PC-9 (cell line): ENCODE results near the gene IFI27. TPM values are rescaled to one million over a fixed set of nuclear protein-coding genes. Genes with fewer than 3 reads are reported as not detected.

Experiments used
- BruUV-seq: library from RNA; stranded (reverse); fragments of 400-500 nt; replicated peaks from 2 replicates; lab custom pipeline; 2021; lab: Mats Ljungman, UMichigan
- CTCF ChIA-PET: fragments of 300-600 bp; sonication (Branson Sonifier 250); formaldehyde crosslinking; loops from one replicate; lab custom pipeline; 2022; ENCODE audit warnings: antibody characterized with exemption; lab: Charles Lee
- POLR2A ChIA-PET: fragments of 300-600 bp; sonication (Branson Sonifier 250); formaldehyde crosslinking; loops from one replicate; lab custom pipeline; 2022; ENCODE audit warnings: antibody characterized with exemption; ENCODE audit not compliant: unreplicated experiment; lab: Charles Lee
- DNase-seq, 2 experiments: peaks; one replicate each; pipeline versions ENCODE4 v3.0.0 to v3.0.0-alpha.2; 2015 to 2022; ENCODE audit warnings: mixed read lengths in 1 of 2
- H2AFZ ChIP-seq: fragments of 200-600 bp; sonication (generic); 2 replicates; pipeline ENCODE4 v1.8.1; 2017; ENCODE audit warnings: antibody characterized with exemption
- H3F3A ChIP-seq: fragments of 200-600 bp; sonication (generic); 2 replicates; pipeline ENCODE4 v1.8.1; 2017; ENCODE audit warnings: antibody characterized with exemption, mild to moderate bottlenecking, low read depth; ENCODE audit not compliant: insufficient read depth
- H3K27ac ChIP-seq: fragments of 200-600 bp; sonication (generic); 2 replicates; pipeline ENCODE4 v1.6.1; 2016; ENCODE audit warnings: mixed run types
- H3K27me3 ChIP-seq: fragments of 200-600 bp; sonication (generic); 2 replicates; pipeline ENCODE4 v1.6.1; 2016; ENCODE audit warnings: low read depth, mixed run types; ENCODE audit not compliant: insufficient read depth
- H3K36me3 ChIP-seq: fragments of 200-600 bp; sonication (generic); 2 replicates; pipeline ENCODE4 v1.6.1; 2016; ENCODE audit warnings: low read depth, mixed run types
- H3K4me1 ChIP-seq: fragments of 200-600 bp; sonication (generic); replicated peaks from 2 replicates; pipeline ENCODE4 v1.6.1; 2016; ENCODE audit warnings: mixed run types; ENCODE audit not compliant: insufficient read depth
- H3K4me2 ChIP-seq: fragments of 200-600 bp; sonication (generic); 2 replicates; pipeline ENCODE4 v1.6.1; 2017; ENCODE audit warnings: mixed run types
- H3K4me3 ChIP-seq: fragments of 200-600 bp; sonication (generic); 2 replicates; pipeline ENCODE4 v1.6.1; 2016; ENCODE audit warnings: mixed run types
- H3K79me2 ChIP-seq: fragments of 200-600 bp; sonication (generic); 2 replicates; pipeline ENCODE4 v1.6.1; 2017; ENCODE audit warnings: low read depth, mixed run types
- H3K9me2 ChIP-seq: fragments of 200-600 bp; sonication (generic); 2 replicates; pipeline ENCODE4 v1.8.1; 2017; ENCODE audit warnings: mild to moderate bottlenecking; ENCODE audit not compliant: insufficient read depth
- H3K9me3 ChIP-seq: fragments of 200-600 bp; sonication (generic); 2 replicates; pipeline ENCODE4 v1.8.1; 2016; ENCODE audit warnings: low read depth; ENCODE audit not compliant: insufficient read depth
- H4K20me1 ChIP-seq: fragments of 200-600 bp; sonication (generic); 2 replicates; pipeline ENCODE4 v1.8.1; 2017; ENCODE audit not compliant: insufficient read depth
- EZH2 ChIP-seq: fragments of 200-600 bp; sonication (generic); IDR thresholded peaks from 2 replicates; pipeline ENCODE4 v1.8.0; 2017; ENCODE audit warnings: antibody characterized with exemption, low read depth
- intact Hi-C: fragments of 100-400 bp; cut with micrococcal nuclease; formaldehyde crosslinking; loops from one replicate; pipeline ENCODE4 v1.10.0; 2022; ENCODE audit not compliant: unreplicated experiment
- total RNA-seq: library from RNA; stranded (reverse); gene quantifications from 2 replicates; pipeline ENCODE4 v1.2.3, GENCODE V29; 2021
- TF ChIP-seq, protein P1 (sequence below): fragments of 200-600 bp; sonication (generic); conservative IDR thresholded peaks from 2 replicates; pipeline ENCODE4 v1.6.1; 2017; ENCODE audit warnings: mixed run types, antibody characterized with exemption, mild to moderate bottlenecking, moderate library complexity

IFI27 gene
- total RNA-seq, 1 experiment from 2014 or later: 1.1 TPM

DNA sequence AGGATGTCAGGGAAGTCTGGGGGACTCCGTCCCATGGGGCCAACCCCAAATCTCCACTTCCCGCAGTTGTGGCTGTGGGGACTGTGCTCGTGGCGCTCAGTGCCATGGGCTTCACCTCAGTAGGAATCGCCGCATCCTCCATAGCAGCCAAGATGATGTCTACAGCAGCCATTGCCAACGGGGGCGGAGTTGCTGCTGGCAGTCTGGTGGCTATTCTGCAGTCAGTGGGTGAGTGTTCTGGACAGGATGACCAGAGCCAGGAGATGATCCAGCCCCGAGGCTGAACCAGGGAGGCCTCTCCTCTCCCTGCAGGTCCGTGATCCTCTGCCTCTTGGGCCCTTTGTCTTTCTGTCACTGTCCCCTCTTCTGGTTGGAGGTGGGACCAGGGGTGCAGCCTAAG, 8.8 kb upstream of the IFI27 start:
- no peak for TF ChIP-seq EZH2
- H3K9me3 ChIP-seq: no peaks in the 10 kb centered on the region
- no peaks in the 10 kb centered on the region for H3K27me3 ChIP-seq
- H3K27ac ChIP-seq: no peak overlapping the region
- no peak overlapping the region for H2AFZ ChIP-seq
- H3K4me1 ChIP-seq: no peaks in the 10 kb centered on the region
- POLR2A ChIA-PET: no interaction called here
- no peaks in the 10 kb centered on the region for H4K20me1 ChIP-seq
- H3K9me2 ChIP-seq: no peaks in the 10 kb centered on the region
- no peak overlapping the region for H3K4me2 ChIP-seq
- BruUV-seq: no TSS peak
- no peaks in the 10 kb centered on the region for H3K79me2 ChIP-seq
- no peak for DNase-seq
- no peaks in the 10 kb centered on the region for H3K36me3 ChIP-seq
- intact Hi-C loops: no loop called here
- no peak overlapping the region for H3K4me3 ChIP-seq
- no peaks in the 10 kb centered on the region for H3F3A ChIP-seq
- CTCF ChIA-PET: no interaction called here

DNA sequence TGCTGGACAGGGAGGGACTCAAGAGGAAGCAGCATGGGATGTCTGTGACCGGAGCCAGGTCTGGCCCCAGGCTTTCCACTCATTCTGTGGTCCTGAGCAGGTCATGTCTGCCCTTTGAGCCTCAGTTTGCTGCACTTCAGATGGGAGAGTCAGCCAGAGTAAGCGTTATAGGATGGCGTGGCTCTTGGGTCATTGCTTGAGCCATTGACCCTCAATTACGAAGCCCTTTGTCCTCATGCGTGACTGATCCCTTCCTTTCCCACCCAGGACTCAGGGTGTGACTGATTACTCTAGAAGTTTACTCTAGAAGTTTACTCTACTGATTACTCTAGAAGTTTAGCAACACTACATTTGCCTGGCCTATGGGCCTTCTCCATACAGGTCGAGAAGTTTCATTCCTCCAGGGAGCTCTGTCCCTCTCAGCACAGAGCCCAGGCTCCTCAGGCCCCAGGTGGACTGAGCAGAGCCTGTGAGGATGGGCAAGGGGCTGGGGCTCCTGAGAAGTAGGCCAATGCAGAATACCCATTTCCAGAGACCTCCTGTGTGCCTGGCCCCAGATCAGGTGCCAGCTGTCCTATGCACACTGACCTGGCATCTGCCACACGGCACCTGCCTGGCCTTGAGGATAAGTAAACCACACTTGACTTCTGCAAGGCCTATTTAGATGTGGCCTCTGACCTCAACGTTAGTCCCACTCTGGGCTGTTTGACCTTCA, 7.6 kb upstream of the IFI27 start:
- no peaks in the 10 kb centered on the region for H3K27me3 ChIP-seq
- no peak overlapping the region for H3K27ac ChIP-seq
- no peak for TF ChIP-seq EZH2
- TF ChIP-seq, protein P1, sequence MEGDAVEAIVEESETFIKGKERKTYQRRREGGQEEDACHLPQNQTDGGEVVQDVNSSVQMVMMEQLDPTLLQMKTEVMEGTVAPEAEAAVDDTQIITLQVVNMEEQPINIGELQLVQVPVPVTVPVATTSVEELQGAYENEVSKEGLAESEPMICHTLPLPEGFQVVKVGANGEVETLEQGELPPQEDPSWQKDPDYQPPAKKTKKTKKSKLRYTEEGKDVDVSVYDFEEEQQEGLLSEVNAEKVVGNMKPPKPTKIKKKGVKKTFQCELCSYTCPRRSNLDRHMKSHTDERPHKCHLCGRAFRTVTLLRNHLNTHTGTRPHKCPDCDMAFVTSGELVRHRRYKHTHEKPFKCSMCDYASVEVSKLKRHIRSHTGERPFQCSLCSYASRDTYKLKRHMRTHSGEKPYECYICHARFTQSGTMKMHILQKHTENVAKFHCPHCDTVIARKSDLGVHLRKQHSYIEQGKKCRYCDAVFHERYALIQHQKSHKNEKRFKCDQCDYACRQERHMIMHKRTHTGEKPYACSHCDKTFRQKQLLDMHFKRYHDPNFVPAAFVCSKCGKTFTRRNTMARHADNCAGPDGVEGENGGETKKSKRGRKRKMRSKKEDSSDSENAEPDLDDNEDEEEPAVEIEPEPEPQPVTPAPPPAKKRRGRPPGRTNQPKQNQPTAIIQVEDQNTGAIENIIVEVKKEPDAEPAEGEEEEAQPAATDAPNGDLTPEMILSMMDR: no peak
- H3K79me2 ChIP-seq: no peaks in the 10 kb centered on the region
- no peaks in the 10 kb centered on the region for H3F3A ChIP-seq
- intact Hi-C loops: no loop called here
- ChIA-PET CTCF (no interaction called here), POLR2A (no interaction called here)
- H4K20me1 ChIP-seq: no peaks in the 10 kb centered on the region
- no peak overlapping the region for H3K4me2 ChIP-seq
- H2AFZ ChIP-seq: no peak overlapping the region
- no peaks in the 10 kb centered on the region for H3K4me1 ChIP-seq
- no peaks in the 10 kb centered on the region for H3K36me3 ChIP-seq
- H3K9me3 ChIP-seq: no peaks in the 10 kb centered on the region
- H3K9me2 ChIP-seq: no peaks in the 10 kb centered on the region
- no peak overlapping the region for H3K4me3 ChIP-seq
- no peak for DNase-seq
- BruUV-seq: no TSS peak

GRCh38 chr14:94103554-94104150, 6.9 kb upstream of the IFI27 start:
- Histone ChIP-seq H3K27ac (no peak overlapping the region), H3K4me3 (no peak overlapping the region), H3K4me1 (no peaks in the 10 kb centered on the region), H3F3A (no peaks in the 10 kb centered on the region), H3K4me2 (no peak overlapping the region), H4K20me1 (no peaks in the 10 kb centered on the region), H3K79me2 (no peaks in the 10 kb centered on the region), H3K36me3 (no peaks in the 10 kb centered on the region), H3K27me3 (no peaks in the 10 kb centered on the region), H3K9me3 (no peaks in the 10 kb centered on the region), H2AFZ (no peak overlapping the region), H3K9me2 (no peaks in the 10 kb centered on the region)
- POLR2A ChIA-PET: no interaction called here
- no TSS peak for BruUV-seq
- intact Hi-C loops: no loop called here
- TF ChIP-seq EZH2: no peak
- TF ChIP-seq, protein P1: no peak
- DNase-seq: no peak
- CTCF ChIA-PET: no interaction called here
